Kidney (tissue), 14 donors: Measurements from ENCODE around the gene PPT2. TPM values are rescaled to one million over a fixed set of nuclear protein-coding genes. Genes with fewer than 3 reads are reported as not detected.

Experiments
- DNase-seq, 5 donors: peaks; one replicate each; pipeline ENCODE4 v3.0.0-alpha.2; 2013 to 2020
- FAIRE-seq: peaks from 2 replicates; lab custom pipeline; 2012; peaks lifted over from hg19 to GRCh38; lab: Jason Lieb, UNC
- H3K27ac ChIP-seq, 2 donors: one replicate each; pipeline ENCODE4 v1.7.0; 2013; ENCODE audit warnings: low read depth in 2 of 2, low read length in 2 of 2, inconsistent platforms in 1 of 2
- H3K27me3 ChIP-seq: one replicate; pipeline ENCODE4 v1.7.1; 2013; ENCODE audit warnings: low read length, inconsistent platforms; ENCODE audit not compliant: control insufficient read depth, insufficient read depth
- H3K36me3 ChIP-seq, 3 donors: one replicate each; pipeline versions ENCODE4 v1.7.0 to v1.7.1; 2013; ENCODE audit warnings: low read length in 3 of 3, control low read depth in 1 of 3, inconsistent platforms in 1 of 3; ENCODE audit not compliant: insufficient read depth in 3 of 3, control insufficient read depth in 2 of 3
- H3K4me1 ChIP-seq, 3 donors: one replicate each; pipeline versions ENCODE4 v1.7.0 to v1.7.1; 2013; ENCODE audit warnings: low read length in 3 of 3, inconsistent platforms in 1 of 3, low read depth in 1 of 3; ENCODE audit not compliant: control insufficient read depth in 2 of 3, insufficient read depth in 2 of 3
- H3K4me3 ChIP-seq, 3 donors: one replicate each; pipeline versions ENCODE4 v1.7.0 to v1.8.1; 2013; ENCODE audit warnings: low read length in 3 of 3, control low read depth in 1 of 3, inconsistent platforms in 1 of 3
- H3K9ac ChIP-seq, 3 donors: one replicate each; pipeline versions ENCODE4 v1.7.0 to v1.7.1; 2013; ENCODE audit warnings: low read length in 3 of 3, control low read depth in 1 of 3, inconsistent platforms in 1 of 3
- H3K9me3 ChIP-seq, 3 donors: one replicate each; pipeline versions ENCODE4 v1.7.0 to v1.7.1; 2013; ENCODE audit warnings: low read length in 3 of 3, control low read depth in 1 of 3, inconsistent platforms in 1 of 3; ENCODE audit not compliant: control insufficient read depth in 2 of 3, insufficient read depth in 1 of 3
- intact Hi-C: fragments of 100-400 bp; cut with DNase I; formaldehyde crosslinking; loops from one replicate; pipeline ENCODE4 v1.11.1; 2022
- polyA plus RNA-seq: library from polyadenylated mRNA; stranded (reverse); fragments of 350-450 nt; fragmentation: Illumina TruSeq; extraction: RNeasy Lipid Tissue Mini Kit (QIAGEN cat#74804); gene quantifications from one replicate; pipeline ENCODE4 v1.2.3, GENCODE V29; 2014; ENCODE audit warnings: low read depth, low replicate concordance; ENCODE audit not compliant: insufficient read depth
- total RNA-seq: library from RNA; stranded (reverse); fragmentation: NEBNext Ultra II Directional; extraction: Animal tissue kit (Norgen Biotek cat#: 25700); gene quantifications from one replicate; pipeline ENCODE4 v1.2.1, GENCODE V29; 2021
- TF ChIP-seq, protein P1 (sequence below): IDR thresholded peaks from 3 replicates; pipeline ENCODE4 v1.5.1; 2012; ENCODE audit warnings: mild to moderate bottlenecking, moderate library complexity, borderline replicate concordance; ENCODE audit not compliant: insufficient read depth; ENCODE audit errors: extremely low read depth
- donor health status: control.
- donor health status: control.
- donor health status: control.
- donor health status: control.
- donor health status: control.
- donor health status: DM: yes; HTN: yes; CAD: no.
- donor health status: Normal renal cell carcinoma (clear cell type).

The PPT2 gene
- total and polyA plus RNA-seq, 2 donors from 2014 or later = 20.3 to 23.0 TPM

DNA sequence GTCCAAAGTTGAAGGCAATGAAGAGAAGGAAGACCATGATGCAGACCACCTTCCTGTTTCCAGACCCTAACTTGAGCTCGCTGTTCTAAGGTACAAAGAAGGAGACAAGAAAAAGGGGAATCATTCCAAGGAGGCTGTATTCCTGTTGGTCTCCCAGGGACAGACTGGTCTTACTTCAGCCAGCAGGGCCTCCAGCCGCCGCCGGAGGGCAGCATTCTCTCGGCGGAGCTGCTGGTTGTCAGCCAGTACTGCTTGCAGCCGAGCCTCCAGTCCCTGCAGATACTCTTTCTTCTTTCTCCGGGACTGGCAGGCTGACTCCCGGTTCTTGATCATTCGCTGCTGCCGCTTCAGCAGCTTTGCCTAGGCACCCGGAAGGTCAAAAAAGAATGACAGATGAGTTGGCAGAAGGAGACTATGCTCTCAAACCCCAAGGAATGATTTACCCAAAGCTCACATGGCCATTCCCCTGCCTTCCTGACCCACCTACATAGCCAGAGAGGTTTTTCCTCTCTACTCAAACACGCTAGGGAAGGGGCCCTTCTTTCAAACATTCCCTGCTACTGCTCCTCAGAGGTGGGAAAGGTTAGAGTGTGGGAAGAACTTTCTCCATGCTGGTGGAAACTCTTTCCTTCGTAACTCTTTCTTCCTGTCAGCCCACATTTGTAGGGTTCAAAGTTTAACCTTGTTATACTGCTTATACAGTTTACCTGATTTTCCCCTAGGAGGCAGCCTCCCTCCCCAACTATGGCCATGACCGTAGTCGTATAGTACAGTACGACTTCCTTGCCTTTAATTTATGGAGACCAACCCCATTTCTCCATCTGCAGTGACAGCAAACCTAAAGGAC is 34.9 kb upstream of the PPT2 start:
- FAIRE-seq (no peak), DNase-seq (peak; percentile 90 to 94 (median 91))
- H3K9ac ChIP-seq = no peak overlapping the region
- H3K4me3 ChIP-seq = peak overlapping the region in 1 of 3 donors; percentile 8
- intact Hi-C loops = no loop called here
- peaks cover 9 to 61% (median 42%) of the 10 kb centered on the region in 3 donors for H3K36me3 ChIP-seq
- TF ChIP-seq, protein P1, sequence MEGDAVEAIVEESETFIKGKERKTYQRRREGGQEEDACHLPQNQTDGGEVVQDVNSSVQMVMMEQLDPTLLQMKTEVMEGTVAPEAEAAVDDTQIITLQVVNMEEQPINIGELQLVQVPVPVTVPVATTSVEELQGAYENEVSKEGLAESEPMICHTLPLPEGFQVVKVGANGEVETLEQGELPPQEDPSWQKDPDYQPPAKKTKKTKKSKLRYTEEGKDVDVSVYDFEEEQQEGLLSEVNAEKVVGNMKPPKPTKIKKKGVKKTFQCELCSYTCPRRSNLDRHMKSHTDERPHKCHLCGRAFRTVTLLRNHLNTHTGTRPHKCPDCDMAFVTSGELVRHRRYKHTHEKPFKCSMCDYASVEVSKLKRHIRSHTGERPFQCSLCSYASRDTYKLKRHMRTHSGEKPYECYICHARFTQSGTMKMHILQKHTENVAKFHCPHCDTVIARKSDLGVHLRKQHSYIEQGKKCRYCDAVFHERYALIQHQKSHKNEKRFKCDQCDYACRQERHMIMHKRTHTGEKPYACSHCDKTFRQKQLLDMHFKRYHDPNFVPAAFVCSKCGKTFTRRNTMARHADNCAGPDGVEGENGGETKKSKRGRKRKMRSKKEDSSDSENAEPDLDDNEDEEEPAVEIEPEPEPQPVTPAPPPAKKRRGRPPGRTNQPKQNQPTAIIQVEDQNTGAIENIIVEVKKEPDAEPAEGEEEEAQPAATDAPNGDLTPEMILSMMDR = peak; percentile 81
- no peaks in the 10 kb centered on the region for H3K9me3 ChIP-seq
- no peaks in the 10 kb centered on the region for H3K27me3 ChIP-seq
- peaks cover 0 to 8% (median 5%) of the 10 kb centered on the region in 3 donors for H3K4me1 ChIP-seq
- peak overlapping the region in 1 of 2 donors; percentile 28 for H3K27ac ChIP-seq

DNA sequence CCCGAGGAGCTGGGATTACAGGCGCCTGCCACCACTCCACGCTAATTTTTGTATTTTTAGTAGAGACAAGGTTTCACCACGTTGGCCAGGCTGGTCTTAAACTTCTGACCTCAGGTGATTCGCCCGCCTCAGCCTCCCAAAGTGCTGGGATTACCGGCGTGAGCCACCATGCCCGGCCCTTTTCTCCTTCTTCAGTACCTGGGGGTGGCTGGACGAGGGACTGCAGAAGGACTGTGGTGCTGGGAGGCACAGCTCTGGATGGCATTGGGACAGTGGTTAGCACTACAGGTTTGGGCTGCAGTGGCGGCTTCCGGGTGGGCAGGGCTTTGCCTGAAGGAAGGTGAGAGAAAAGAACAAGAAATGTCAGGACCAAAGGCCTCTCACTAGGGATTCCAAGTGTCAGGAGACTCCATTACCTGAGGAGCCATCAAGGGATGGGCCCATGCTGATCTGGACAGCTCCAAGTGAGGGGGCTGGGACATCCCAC is 33.3 kb upstream of the PPT2 start:
- H3K9me3 ChIP-seq = no peaks in the 10 kb centered on the region
- FAIRE-seq (no peak), DNase-seq (no peak)
- intact Hi-C loops = no loop called here
- no peak overlapping the region for H3K4me3 ChIP-seq
- no peak overlapping the region for H3K27ac ChIP-seq
- peaks cover 11 to 63% (median 42%) of the 10 kb centered on the region in 3 donors for H3K36me3 ChIP-seq
- peaks cover 0 to 5% (median 5%) of the 10 kb centered on the region in 3 donors for H3K4me1 ChIP-seq
- TF ChIP-seq, protein P1 = no peak
- H3K9ac ChIP-seq = no peak overlapping the region
- no peaks in the 10 kb centered on the region for H3K27me3 ChIP-seq

DNA sequence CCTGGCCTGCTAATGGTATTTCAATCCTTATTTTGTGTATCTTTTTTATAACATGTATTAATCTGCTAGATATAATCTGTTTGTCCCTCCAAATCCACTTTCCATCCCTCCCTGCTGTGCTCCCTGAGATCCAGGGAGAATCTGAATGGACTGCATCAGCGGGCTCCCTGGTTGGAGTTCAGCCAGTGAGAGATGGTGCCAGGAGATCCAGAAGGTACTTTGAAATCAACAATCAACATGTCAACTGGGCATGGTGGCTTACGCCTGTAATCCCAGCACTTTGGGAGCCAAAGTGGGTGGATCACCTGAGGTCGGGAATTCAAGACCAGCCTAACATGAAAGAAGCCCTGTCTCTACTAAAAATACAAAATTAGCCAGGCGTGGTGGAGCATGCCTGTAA is 30.3 kb upstream of the PPT2 start:
- Histone ChIP-seq H3K27me3 (no peaks in the 10 kb centered on the region), H3K4me3 (no peak overlapping the region), H3K9ac (no peak overlapping the region), H3K36me3 (peaks cover 9 to 33% (median 19%) of the 10 kb centered on the region in 3 donors), H3K27ac (no peak overlapping the region), H3K9me3 (no peaks in the 10 kb centered on the region), H3K4me1 (peaks cover 7 to 17% (median 16%) of the 10 kb centered on the region in 3 donors)
- intact Hi-C loops = no loop called here
- DNase-seq (no peak), FAIRE-seq (no peak)
- TF ChIP-seq, protein P1 = no peak
